NB4 (cell line): Measurements from ENCODE around the gene TIMM8A.

Experiments used
- DNase-seq: peaks from one replicate; pipeline ENCODE4 v3.0.0; 2010; ENCODE audit warnings: low read depth
- H3K4me3 ChIP-seq: one replicate; pipeline ENCODE4 v1.5.1; 2011; ENCODE audit warnings: mild to moderate bottlenecking, low read depth, low read length, moderate library complexity
- CTCF ChIP-seq: IDR thresholded peaks from one replicate; pipeline ENCODE4 v1.5.1; 2012; ENCODE audit warnings: low read depth, low read length
- MAX ChIP-seq: IDR thresholded peaks from 2 replicates; pipeline ENCODE4 v1.6.1; 2011; ENCODE audit warnings: low read depth, low read length
- MYC ChIP-seq: IDR thresholded peaks from 2 replicates; pipeline ENCODE4 v1.6.1; 2011; ENCODE audit warnings: low read depth, low read length
- POLR2A ChIP-seq: IDR thresholded peaks from 2 replicates; pipeline ENCODE4 v1.6.1; 2011; ENCODE audit warnings: mild to moderate bottlenecking; ENCODE audit not compliant: insufficient read length; ENCODE audit errors: extremely low read depth

Gene TIMM8A

GRCh38 chrX:101390664-101391525, 42.4 kb upstream of the TIMM8A start, which contains the start of gene RPL36A:
Gene RPL36A (plus strand): TSS chrX:101391011. CDS start chrX:101391044, 33 bp downstream.
- TF ChIP-seq POLR2A = peak; percentile 91
- TF ChIP-seq CTCF = peak; percentile 58
- TF ChIP-seq MAX = peak; percentile 77
- peak; percentile 94 for TF ChIP-seq MYC
- DNase-seq = peak; percentile 96
- H3K4me3 ChIP-seq = peak within 1 kb of the TSS; percentile 99

GRCh38 chrX:101388604-101389003, 40.1 kb upstream of the TIMM8A start:
- DNase-seq = no peak
- TF ChIP-seq CTCF = no peak
- no peak for TF ChIP-seq POLR2A
- TF ChIP-seq MAX = no peak
- H3K4me3 ChIP-seq = no peak overlapping the region

- no peak for DNase-seq
- TF ChIP-seq CTCF (no peak), POLR2A (no peak), MYC (no peak), MAX (no peak)
- peak overlapping the region; percentile 92 for H3K4me3 ChIP-seq
Measured at GRCh38 chrX:101386542-101386885, 38.0 kb upstream of the TIMM8A start.

- TF ChIP-seq CTCF = no peak
- TF ChIP-seq POLR2A = peak; percentile 68
- TF ChIP-seq MAX = peak; percentile 58; the same call in 1 of the 2 replicates
- TF ChIP-seq MYC = peak; percentile 85
- DNase-seq = peak; percentile 90
- peak within 1 kb of the TSS; percentile 92 for H3K4me3 ChIP-seq
Measured at GRCh38 chrX:101385795-101386541, 37.4 kb upstream of the TIMM8A start, which contains the start of gene BTK. Gene BTK (minus strand): TSS chrX:101386191. CDS start chrX:101375284, 10,907 bp downstream.

GRCh38 chrX:101385026-101385684, 36.6 kb upstream of the TIMM8A start:
- peak overlapping the region; percentile 92 for H3K4me3 ChIP-seq
- TF ChIP-seq CTCF (no peak), MYC (no peak), POLR2A (no peak), MAX (no peak; the same call in 1 of the 2 replicates)
- DNase-seq = peak; percentile 26
